T1000 (cell line): ENCODE results near the gene HENMT1.
"Not testable (repeated sequence)": the region's sequence is repeated elsewhere in the genome, so short reads cannot be mapped to it uniquely, and the experiment has no call there.

Source experiments
- DNase-seq: peaks from one replicate; lab custom pipeline; 2025; ENCODE audit warnings: mixed read lengths; lab: John Stamatoyannopoulos, UW

HENMT1 gene

DNA sequence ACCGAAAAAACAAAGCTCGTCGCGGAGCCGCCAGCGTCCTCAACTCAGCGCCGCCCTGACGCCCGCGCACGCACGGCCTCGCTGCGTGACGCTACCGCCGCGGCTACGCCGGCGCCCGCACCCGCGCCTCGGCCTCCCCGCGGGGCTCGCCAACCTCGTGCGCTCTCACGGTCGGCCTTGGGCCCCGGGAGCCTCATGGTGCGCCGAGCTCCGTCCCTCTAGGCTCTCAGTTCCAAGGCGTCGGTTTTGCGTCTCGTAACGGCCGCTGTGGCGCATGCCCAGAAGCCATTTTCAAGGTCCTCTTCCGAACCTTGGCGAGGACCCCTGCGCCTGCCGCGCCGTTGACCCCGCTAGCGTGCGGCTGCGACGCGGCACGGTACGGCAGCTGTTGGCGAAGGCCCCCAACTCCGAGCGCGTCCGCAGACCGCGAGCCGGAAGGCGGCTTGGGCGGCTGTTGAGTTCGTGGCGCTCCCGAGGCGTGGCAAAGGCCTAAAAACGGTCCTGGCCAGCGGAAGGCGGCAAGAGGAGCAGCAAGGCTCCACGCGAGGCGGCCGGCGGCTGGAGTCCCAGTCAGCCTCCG lies at the start of gene HENMT1:
TSS of gene HENMT1 (minus strand) at position 64 of the 580 bp plus-strand sequence. CDS start 1,209 bp downstream, outside the sequence.
- no peak for DNase-seq

- no peak for DNase-seq
Measured at GRCh38 chr1:108708691-108709660, 48.1 kb upstream of the HENMT1 start.

GRCh38 chr1:108706643-108707042 lies 45.8 kb upstream of the HENMT1 start:
- DNase-seq: no peak

DNA sequence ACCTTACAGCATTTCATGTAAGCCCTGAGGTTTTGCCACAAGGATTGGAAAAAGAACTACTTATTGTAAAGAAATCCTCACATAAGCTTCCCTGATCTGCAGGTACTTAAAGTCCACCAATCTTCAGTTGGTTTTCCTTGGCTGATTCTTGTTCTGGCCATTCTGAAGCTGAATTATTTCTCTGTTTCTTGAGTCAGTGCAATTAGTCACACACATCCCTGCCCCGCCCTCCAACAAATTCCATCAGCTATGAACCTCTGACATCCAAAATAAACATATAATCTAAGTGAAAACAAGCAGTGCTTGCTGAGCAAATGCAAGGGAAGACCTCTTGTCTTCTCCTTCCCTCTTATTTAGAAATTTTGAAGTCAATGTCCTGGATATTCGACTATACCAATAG lies 43.6 kb upstream of the HENMT1 start:
- DNase-seq: peak; percentile 10

- DNase-seq: no peak
Measured at GRCh38 chr1:108703939-108704338, 43.0 kb upstream of the HENMT1 start.

GRCh38 chr1:108702109-108702508 lies 41.2 kb upstream of the HENMT1 start:
- DNase-seq: not testable (repeated sequence)

GRCh38 chr1:108701176-108701849 lies 40.4 kb upstream of the HENMT1 start:
- no peak for DNase-seq

DNA sequence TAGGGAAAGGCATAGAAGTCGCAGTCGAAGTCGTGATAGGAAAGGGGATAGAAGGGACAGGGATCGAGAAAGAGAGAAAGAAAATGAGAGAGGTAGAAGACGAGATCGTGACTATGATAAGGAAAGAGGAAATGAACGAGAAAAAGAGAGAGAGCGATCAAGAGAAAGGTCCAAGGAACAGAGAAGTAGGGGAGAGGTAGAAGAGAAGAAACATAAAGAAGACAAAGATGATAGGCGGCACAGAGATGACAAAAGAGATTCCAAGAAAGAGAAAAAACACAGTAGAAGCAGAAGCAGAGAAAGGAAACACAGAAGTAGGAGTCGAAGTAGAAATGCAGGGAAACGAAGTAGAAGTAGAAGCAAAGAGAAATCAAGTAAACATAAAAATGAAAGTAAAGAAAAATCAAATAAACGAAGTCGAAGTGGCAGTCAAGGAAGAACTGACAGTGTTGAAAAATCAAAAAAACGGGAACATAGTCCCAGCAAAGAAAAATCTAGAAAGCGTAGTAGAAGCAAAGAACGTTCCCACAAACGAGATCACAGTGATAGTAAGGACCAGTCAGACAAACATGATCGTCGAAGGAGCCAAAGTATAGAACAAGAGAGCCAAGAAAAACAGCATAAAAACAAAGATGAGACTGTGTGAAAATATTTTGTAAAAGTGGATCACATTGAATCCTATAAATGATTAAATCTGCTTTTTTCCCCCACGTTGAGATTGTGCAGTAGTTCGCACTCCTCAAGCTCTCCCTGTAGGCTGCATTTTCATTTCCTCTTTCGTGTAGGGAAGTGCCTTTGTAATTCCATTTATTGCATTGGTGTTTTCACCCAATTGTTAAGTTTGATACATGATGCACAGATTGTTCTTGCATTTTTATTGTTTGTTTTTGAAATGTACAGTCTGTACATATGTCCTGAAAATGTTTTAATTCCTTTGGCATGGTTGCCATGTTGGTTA lies 38.8 kb upstream of the HENMT1 start:
- no peak for DNase-seq

DNA sequence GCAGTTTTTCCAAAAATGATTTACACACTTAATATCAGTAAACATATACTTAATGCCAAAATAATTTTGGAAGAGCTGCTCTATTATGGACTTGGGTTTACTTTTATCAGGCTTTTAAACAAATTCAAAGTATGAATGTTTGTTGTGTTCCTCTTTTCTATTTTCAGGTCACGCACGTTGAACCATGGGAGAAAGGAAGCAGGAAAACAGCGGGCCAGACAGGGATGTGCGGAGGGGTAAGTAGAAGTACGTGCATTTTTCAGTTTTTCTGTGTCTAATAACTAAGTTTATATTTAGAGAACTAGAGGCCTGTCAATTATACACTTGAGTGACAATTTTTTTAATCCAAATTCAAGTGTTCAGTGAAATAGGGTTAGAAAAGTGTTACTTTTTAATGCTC lies 34.6 kb upstream of the HENMT1 start:
- no peak for DNase-seq

DNA sequence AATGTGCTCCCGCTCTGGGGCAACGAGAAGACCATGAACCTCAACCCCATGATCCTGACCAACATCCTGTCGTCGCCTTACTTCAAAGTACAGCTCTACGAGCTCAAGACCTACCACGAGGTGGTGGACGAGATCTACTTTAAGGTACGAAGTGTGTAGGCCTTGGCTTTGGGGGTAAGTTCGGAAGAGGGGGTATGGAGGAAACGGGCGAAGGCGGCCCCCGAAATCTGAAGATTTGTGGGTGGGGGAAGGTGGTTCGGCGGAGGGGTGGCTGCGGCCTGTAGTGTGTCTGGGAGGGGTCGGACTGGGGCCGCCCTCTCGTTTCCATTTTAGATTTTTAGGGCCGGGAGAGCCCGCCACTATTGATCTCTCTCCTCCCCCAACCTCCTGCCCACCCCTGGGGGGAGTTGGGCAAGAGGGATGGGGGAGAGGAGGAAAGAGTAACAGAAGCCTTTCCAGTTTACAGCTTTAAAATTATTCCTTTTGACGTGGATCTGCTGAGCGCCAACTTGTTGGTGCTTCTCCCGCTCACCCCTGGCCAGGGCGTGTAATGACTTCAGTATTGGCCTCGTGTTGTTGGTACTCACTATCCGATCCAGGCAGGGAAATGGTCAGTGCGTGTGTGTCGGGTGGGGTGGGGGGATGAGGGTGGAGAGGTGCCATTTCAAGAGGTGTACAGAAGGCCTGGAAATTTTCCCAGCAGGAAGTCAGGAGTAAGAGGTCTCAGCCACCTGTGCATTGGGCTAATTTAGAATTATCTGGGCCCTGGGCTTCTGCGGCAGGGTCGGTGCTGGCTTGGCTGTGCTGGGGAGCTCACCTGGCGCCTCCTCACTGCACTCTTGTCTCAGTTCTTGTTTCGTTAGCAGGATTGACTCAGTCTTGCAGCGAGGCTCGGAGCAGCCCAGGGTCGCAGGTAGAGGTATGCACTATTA lies 32.1 kb upstream of the HENMT1 start:
- DNase-seq: no peak

- DNase-seq: peak; percentile 83
Measured at GRCh38 chr1:108691942-108692723, 31.2 kb upstream of the HENMT1 start, which contains the start of gene PRPF38B. Gene PRPF38B, plus strand, starts transcription at chr1:108692310. Its CDS starts 282 bp downstream, at chr1:108692592.

- DNase-seq: no peak
Measured at GRCh38 chr1:108691128-108691941, 30.4 kb upstream of the HENMT1 start.

- no peak for DNase-seq
Measured at GRCh38 chr1:108686614-108687313, 25.9 kb upstream of the HENMT1 start.

GRCh38 chr1:108685529-108685928 lies 24.6 kb upstream of the HENMT1 start:
- DNase-seq: no peak

DNA sequence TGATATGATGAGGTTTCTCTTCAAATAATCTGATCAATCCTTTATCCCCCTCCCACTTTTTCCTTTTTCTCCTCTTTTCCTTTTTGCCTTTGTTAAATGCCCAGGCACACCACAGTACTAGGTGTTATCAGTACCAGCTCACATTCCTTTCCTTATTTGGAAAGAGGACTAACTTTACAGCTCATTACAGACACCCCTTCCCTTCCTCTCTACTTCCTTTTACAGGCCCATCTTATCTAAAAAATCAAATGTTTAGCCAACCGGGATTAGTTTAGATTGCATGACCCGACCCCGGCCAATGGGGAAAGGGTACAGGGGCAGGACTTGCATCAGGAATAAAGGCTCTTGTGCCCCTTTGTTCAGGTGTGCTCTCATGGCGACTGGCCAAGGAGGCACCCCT lies 20.8 kb upstream of the HENMT1 start:
- not testable (repeated sequence) for DNase-seq

GRCh38 chr1:108679586-108680213 lies 18.8 kb upstream of the HENMT1 start:
- no peak for DNase-seq

GRCh38 chr1:108678706-108679105 lies 17.8 kb upstream of the HENMT1 start:
- no peak for DNase-seq
